Natural killer cell (primary cell): Measurements from ENCODE around the gene GREM2. TPM values are rescaled to one million over a fixed set of nuclear protein-coding genes. Genes with fewer than 3 reads are reported as not detected.

ENCODE experiments used
- ATAC-seq, 3 donors: fragments of 150-1000 bp in 2 of 3; fragments of 200-7000 bp in 1 of 3; cut with Tn5 transposase; 1 replicate in 1 of 3; 2 replicates in 2 of 3; pipeline ENCODE4 v1.10.0; 2021; ENCODE audit warnings: mild to moderate bottlenecking in 2 of 3, moderate library complexity in 2 of 3
- DNase-seq, 2 donors: peaks; one replicate each; pipeline versions ENCODE4 v3.0.0 to v3.0.0-alpha.2; 2013 to 2021; ENCODE audit warnings: mixed read lengths in 1 of 2
- H3K27ac ChIP-seq: one replicate; pipeline ENCODE4 v1.5.1; 2013; ENCODE audit warnings: mild to moderate bottlenecking, low read length
- H3K27me3 ChIP-seq: one replicate; pipeline ENCODE4 v1.6.1; 2013; ENCODE audit warnings: low read length; ENCODE audit not compliant: control insufficient read depth, insufficient read depth
- H3K36me3 ChIP-seq: one replicate; pipeline ENCODE4 v1.6.1; 2013; ENCODE audit warnings: low read length; ENCODE audit not compliant: control insufficient read depth, insufficient read depth
- H3K4me1 ChIP-seq: one replicate; pipeline ENCODE4 v1.6.1; 2013; ENCODE audit warnings: low read length; ENCODE audit not compliant: control insufficient read depth, insufficient read depth
- H3K4me3 ChIP-seq: one replicate; pipeline ENCODE4 v1.5.1; 2013; ENCODE audit warnings: low read length
- H3K9me3 ChIP-seq: one replicate; pipeline ENCODE4 v1.6.1; 2013; ENCODE audit warnings: low read length; ENCODE audit not compliant: control insufficient read depth, insufficient read depth
- H3K27ac Mint-ChIP-seq, 2 donors: one replicate each; pipeline ENCODE4 v1.8.0; 2022; ENCODE audit warnings: mild to moderate bottlenecking in 2 of 2, mixed read lengths in 2 of 2, moderate library complexity in 1 of 2
- H3K27me3 Mint-ChIP-seq, 2 donors: one replicate each; pipeline ENCODE4 v1.8.0; 2022; ENCODE audit warnings: low read depth in 2 of 2, mixed read lengths in 2 of 2
- H3K36me3 Mint-ChIP-seq: one replicate; pipeline ENCODE4 v1.8.0; 2022; ENCODE audit warnings: mixed read lengths
- H3K4me1 Mint-ChIP-seq, 2 donors: one replicate each; pipeline ENCODE4 v1.8.0; 2022; ENCODE audit warnings: mixed read lengths in 2 of 2
- H3K4me3 Mint-ChIP-seq: one replicate; pipeline ENCODE4 v1.8.0; 2022; ENCODE audit warnings: mild to moderate bottlenecking, moderate library complexity, mixed read lengths
- H3K9me3 Mint-ChIP-seq, 2 donors: one replicate each; pipeline ENCODE4 v1.8.0; 2022; ENCODE audit warnings: mixed read lengths in 2 of 2
- WGBS: methylation state at CpG from one replicate; pipeline ENCODE4 v1.1.7; 2013; ENCODE audit warnings: missing lambda C conversion rate; ENCODE audit not compliant: insufficient coverage; 5-methylcytosine and 5-hydroxymethylcytosine counted together
- intact Hi-C: fragments of 100-400 bp; cut with micrococcal nuclease; formaldehyde crosslinking; loops from one replicate; pipeline ENCODE4 v1.14.2; 2022
- total RNA-seq, 4 donors: library from RNA; stranded (reverse); fragments of 120-200 nt in 1 of 4; gene quantifications; one replicate each; pipeline versions ENCODE4 v1.2.3 to v1.2.4, GENCODE V29; 2013 to 2022
- TF ChIP-seq, protein P1 (sequence below): fragments of 200-600 bp; IDR thresholded peaks from one replicate; pipeline ENCODE4 v1.8.0; 2022; ENCODE audit warnings: antibody characterized with exemption

Gene GREM2
- total RNA-seq, 3 donors from 2014 or later (not counting 1 experiment from before 2014, with no cell fraction given), result 0.08 to 0.34 TPM; not detected in 1

DNA sequence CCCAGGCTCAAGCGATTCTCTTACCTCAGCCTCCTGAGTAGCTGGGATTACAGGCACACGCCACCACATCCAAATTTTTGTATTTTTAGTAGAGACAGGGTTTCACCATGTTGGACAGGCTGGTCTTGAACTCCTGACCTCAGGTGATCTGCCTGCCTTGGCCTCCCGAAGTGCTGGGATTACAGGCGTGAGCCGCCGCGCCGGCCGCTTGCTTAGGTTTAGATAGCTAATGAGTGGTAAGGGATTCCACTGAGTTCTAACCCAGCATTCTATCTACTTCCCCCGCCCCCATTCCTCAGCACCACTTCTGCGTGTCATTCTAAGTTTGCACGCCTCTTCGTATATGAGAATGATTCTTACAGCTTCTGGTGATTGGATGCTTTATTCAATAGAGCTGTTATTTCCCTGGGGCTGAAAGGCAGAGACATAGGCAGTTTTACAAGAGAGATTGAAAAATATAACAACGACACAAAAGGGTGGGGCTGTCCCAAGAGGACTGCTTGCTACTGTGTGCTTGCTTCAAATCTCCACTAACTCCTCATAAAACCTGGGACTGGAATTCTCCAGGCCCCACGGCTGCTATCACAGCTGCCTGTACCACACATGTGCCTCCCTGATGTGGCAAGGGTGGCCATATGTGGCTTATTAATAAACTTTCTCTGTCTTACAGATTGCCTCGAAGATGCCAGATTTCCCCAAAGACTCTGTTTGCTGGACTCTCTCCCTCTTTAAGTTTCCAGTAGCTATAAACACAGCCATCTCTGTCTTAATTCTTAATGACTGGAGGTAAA is 23.7 kb upstream of the GREM2 start:
- H3K4me1 Mint-ChIP-seq, result no peaks in the 10 kb centered on the region
- DNase-seq, result no peak
- intact Hi-C loops, result no loop called here
- no peak overlapping the region for H3K4me3 Mint-ChIP-seq
- H3K27ac Mint-ChIP-seq, result no peak overlapping the region
- Histone ChIP-seq H3K27me3 (no peaks in the 10 kb centered on the region), H3K27ac (no peak overlapping the region), H3K36me3 (no peaks in the 10 kb centered on the region), H3K4me1 (no peaks in the 10 kb centered on the region), H3K9me3 (no peaks in the 10 kb centered on the region), H3K4me3 (no peak overlapping the region)
- H3K27me3 Mint-ChIP-seq, result peaks cover 9 to 23% of the 10 kb centered on the region in 2 donors
- no peaks in the 10 kb centered on the region for H3K36me3 Mint-ChIP-seq
- no peaks in the 10 kb centered on the region for H3K9me3 Mint-ChIP-seq
- ATAC-seq, result no peak
- TF ChIP-seq, protein P1, sequence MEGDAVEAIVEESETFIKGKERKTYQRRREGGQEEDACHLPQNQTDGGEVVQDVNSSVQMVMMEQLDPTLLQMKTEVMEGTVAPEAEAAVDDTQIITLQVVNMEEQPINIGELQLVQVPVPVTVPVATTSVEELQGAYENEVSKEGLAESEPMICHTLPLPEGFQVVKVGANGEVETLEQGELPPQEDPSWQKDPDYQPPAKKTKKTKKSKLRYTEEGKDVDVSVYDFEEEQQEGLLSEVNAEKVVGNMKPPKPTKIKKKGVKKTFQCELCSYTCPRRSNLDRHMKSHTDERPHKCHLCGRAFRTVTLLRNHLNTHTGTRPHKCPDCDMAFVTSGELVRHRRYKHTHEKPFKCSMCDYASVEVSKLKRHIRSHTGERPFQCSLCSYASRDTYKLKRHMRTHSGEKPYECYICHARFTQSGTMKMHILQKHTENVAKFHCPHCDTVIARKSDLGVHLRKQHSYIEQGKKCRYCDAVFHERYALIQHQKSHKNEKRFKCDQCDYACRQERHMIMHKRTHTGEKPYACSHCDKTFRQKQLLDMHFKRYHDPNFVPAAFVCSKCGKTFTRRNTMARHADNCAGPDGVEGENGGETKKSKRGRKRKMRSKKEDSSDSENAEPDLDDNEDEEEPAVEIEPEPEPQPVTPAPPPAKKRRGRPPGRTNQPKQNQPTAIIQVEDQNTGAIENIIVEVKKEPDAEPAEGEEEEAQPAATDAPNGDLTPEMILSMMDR, result no peak
- 92% methylated on average over 13 of the region's 16 CpGs for WGBS

DNA sequence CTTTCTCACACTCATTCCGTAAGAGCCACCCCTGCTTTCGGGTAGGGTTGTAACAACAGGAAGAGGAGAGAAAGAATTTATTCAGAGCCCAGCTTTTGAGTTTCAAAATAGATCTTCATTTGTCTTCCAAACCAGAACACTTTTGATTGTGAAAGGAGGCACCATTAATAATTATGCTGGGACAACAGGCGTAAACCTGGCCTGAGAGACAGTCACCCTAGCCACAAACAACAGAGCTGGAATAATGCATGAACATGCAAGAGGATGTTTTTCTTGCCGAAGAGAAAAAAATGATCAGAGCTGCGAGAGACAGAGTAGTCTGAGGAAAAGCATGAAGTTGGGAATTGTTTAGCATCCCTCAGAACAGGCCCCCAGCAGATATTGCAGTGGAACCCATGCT is 18.5 kb upstream of the GREM2 start:
- Histone ChIP-seq H3K9me3 (no peaks in the 10 kb centered on the region), H3K27ac (no peak overlapping the region), H3K4me3 (no peak overlapping the region), H3K36me3 (no peaks in the 10 kb centered on the region), H3K27me3 (no peaks in the 10 kb centered on the region), H3K4me1 (no peaks in the 10 kb centered on the region)
- Mint-ChIP-seq H3K27ac (no peak overlapping the region), H3K27me3 (peaks cover 14 to 41% of the 10 kb centered on the region in 2 donors), H3K36me3 (no peaks in the 10 kb centered on the region), H3K4me3 (no peak overlapping the region), H3K4me1 (no peaks in the 10 kb centered on the region), H3K9me3 (no peaks in the 10 kb centered on the region)
- no peak for DNase-seq
- whole genome bisulfite sequencing, result 75% methylated on average over 4 of the region's 5 CpGs
- TF ChIP-seq, protein P1, result no peak
- intact Hi-C loops, result no loop called here
- ATAC-seq, result no peak

DNA sequence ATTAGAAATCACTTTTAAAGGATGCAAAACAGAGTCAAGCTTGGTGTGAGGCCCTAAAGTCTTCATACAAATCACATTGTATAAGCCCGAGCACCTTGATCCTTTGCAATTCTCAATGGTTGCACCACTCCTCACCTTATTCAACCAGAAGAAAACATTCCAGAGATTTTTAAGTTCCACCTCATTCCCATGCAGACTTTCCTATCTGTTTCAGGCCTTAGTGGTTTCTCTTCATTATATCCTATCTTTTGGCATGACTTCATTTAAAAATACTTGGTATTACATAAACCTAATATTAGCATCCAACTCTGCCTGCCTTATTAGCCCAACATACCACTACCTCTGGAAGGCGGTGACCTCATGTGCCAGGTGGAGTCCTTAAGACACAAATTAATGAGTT is 9.3 kb upstream of the GREM2 start:
- no peaks in the 10 kb centered on the region for H3K9me3 Mint-ChIP-seq
- no peaks in the 10 kb centered on the region for H3K4me1 Mint-ChIP-seq
- no peaks in the 10 kb centered on the region for H3K4me1 ChIP-seq
- H3K9me3 ChIP-seq, result no peaks in the 10 kb centered on the region
- H3K27me3 ChIP-seq, result no peaks in the 10 kb centered on the region
- no peak overlapping the region for H3K4me3 Mint-ChIP-seq
- peaks cover 17 to 37% of the 10 kb centered on the region in 2 donors for H3K27me3 Mint-ChIP-seq
- 94% methylated on average over 2 of the region's 2 CpGs for WGBS
- no peak for ATAC-seq
- no peak for DNase-seq
- H3K36me3 ChIP-seq, result no peaks in the 10 kb centered on the region
- H3K4me3 ChIP-seq, result no peak overlapping the region
- TF ChIP-seq, protein P1, result no peak
- H3K36me3 Mint-ChIP-seq, result no peaks in the 10 kb centered on the region
- intact Hi-C loops, result no loop called here
- H3K27ac ChIP-seq, result no peak overlapping the region
- no peak overlapping the region for H3K27ac Mint-ChIP-seq
